ENCODE measurements around the gene CRK. TPM values are rescaled to one million over a fixed set of nuclear protein-coding genes. Genes with fewer than 3 reads are reported as not detected.

CRK gene
- total and polyA plus RNA-seq, 10 of the 15 experiments (the other 5 are each of a cell fraction or from before 2014, with no cell fraction given): 11.1 to 23.8 (median 20.5) TPM

- FAIRE-seq (no peak), DNase-seq (ENCODE audit: low read depth, low spot score) (no peak), ATAC-seq (no peak)
- intact Hi-C loops (cut with micrococcal nuclease; ENCODE audit: unreplicated experiment) (no loop called here), in situ Hi-C loops (cut with MboI) (no loop called here)
- H2AFZ ChIP-seq (ENCODE audit: control insufficient read depth, low read depth, low read length): no peak overlapping the region
- peaks cover 5 to 20% of the 10 kb centered on the region in 2 experiments for H3K36me3 ChIP-seq (ENCODE audit: control insufficient read depth in 2 of 2, insufficient read depth in 2 of 2, low read length in 1 of 2)
- no peak overlapping the region for H3K27ac ChIP-seq (ENCODE audit: control insufficient read depth, insufficient read depth)
- no peak for TF ChIP-seq RAD51 (IDR thresholded peaks at IDR 0.05)
- no peak for TF ChIP-seq RAD21 (IDR thresholded peaks at IDR 0.05; ENCODE audit: insufficient read depth, low read depth, low read length)
- TF ChIP-seq NR2C2 (IDR thresholded peaks at IDR 0.05; ENCODE audit: borderline replicate concordance, control insufficient read depth, insufficient read length, low read depth): no peak
- TF ChIP-seq ELK1 (IDR thresholded peaks at IDR 0.05; ENCODE audit: low read depth, low read length): no peak
- no peak for TF ChIP-seq SMARCA5 (IDR thresholded peaks at IDR 0.05)
- TF ChIP-seq IRF3 (IDR thresholded peaks at IDR 0.05): no peak
- TF ChIP-seq REST (IDR thresholded peaks at IDR 0.05; ENCODE audit: low read depth, low read length): no peak
- TF ChIP-seq CHD4 (IDR thresholded peaks at IDR 0.05): no peak
- TF ChIP-seq NFIC (IDR thresholded peaks at IDR 0.05; ENCODE audit: low read depth, low read length): no peak
- TF ChIP-seq ZNF622 (IDR thresholded peaks at IDR 0.05): no peak
- TF ChIP-seq KAT2A (conservative IDR thresholded peaks at IDR 0.05; ENCODE audit: control insufficient read depth, low read depth, low read length): no peak
- no peak for TF ChIP-seq MYB (IDR thresholded peaks at IDR 0.05; ENCODE audit: borderline replicate concordance, low read depth, low read length)
- POLR2A ChIA-PET: no interaction called here
- H3K4me3 ChIP-seq: no peak overlapping the region
- no peaks in the 10 kb centered on the region for H4K20me1 ChIP-seq (ENCODE audit: control insufficient read depth, insufficient read depth)
- H3K27me3 ChIP-seq (replicated peaks in 1 of 2; ENCODE audit: control insufficient read depth in 2 of 2, insufficient read depth in 2 of 2, low read length in 1 of 2): no peaks in the 10 kb centered on the region
- H3K9me3 ChIP-seq (replicated peaks; ENCODE audit: control insufficient read depth, insufficient read depth, low read length): no peaks in the 10 kb centered on the region; the same call in 2 of the 3 replicates
- BruUV-seq (replicated peaks): no TSS peak
- no peaks in the 10 kb centered on the region for H3K79me2 ChIP-seq (ENCODE audit: control insufficient read depth, insufficient read depth, low read length)
- CTCF ChIA-PET: no interaction called here
- RAD21 ChIA-PET (ENCODE audit: unreplicated experiment): no interaction called here
- no peak overlapping the region for H3K9ac ChIP-seq (ENCODE audit: control insufficient read depth, insufficient read depth, low read length)
- 100% methylated on average over 5 of the region's 16 CpGs for WGBS (ENCODE audit: insufficient coverage, insufficient replicate concordance, low lambda C conversion rate, missing lambda C conversion rate)
- H3K4me1 ChIP-seq (ENCODE audit: control insufficient read depth, insufficient read depth, low read length): peaks cover 13% of the 10 kb centered on the region
- no peak overlapping the region for H3K4me2 ChIP-seq (ENCODE audit: control insufficient read depth, insufficient read depth)
- SMC1A ChIA-PET (ENCODE audit: uncharacterized antibody, unreplicated experiment): no interaction called here
These were observed 11.2 kb upstream of the CRK start for GRCh38 chr17:1467258-1467657.
